Raji (cell line): ENCODE measurements around the gene MIF4GD.

ENCODE experiments used
- POLR2A ChIP-seq: IDR thresholded peaks from 2 replicates; pipeline ENCODE4 v1.6.1; 2011; ENCODE audit warnings: low read depth, low read length, control low read depth; ENCODE audit not compliant: insufficient read depth

MIF4GD gene

DNA sequence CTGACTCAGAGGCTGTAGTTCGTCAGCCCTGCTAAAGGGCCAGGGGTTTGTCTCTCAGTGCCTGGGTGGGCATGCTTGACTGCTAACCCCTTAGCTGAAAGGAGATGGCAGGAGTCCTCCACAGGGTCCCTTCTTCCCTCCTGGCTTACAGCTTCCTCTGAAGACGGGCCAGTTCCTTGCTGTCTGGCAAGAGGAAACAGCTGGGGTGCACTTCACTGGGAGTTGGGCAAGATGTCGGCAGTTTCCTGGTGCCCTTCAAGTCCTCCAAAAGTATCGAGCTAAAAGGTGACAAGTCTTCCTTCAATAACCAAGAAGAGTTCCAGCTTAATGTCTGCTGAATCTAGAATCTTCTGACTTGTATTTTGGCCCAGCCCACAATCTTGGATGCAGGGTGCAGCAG is 42.2 kb downstream of the MIF4GD start:
- no peak for TF ChIP-seq POLR2A

DNA sequence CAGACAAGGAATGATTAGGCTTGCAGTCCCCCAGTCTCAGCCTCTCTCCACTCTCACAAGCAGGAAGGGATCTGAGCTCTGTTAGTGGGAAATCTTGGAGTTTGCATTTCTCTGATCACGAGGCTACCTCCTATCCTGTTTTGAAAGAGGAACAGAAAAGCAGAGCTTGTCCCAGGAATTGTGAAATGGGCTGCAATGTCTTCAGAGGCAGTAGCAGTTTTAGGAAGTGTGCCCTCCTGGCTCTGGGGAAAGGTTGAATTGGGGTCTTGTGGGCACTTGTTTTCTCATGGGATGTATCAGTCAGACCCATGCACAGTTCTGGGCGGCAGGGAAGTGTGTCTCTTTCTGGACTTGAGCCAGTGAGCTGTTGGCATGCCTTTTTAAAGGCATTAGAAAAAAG is 42.7 kb downstream of the MIF4GD start:
- TF ChIP-seq POLR2A = no peak

DNA sequence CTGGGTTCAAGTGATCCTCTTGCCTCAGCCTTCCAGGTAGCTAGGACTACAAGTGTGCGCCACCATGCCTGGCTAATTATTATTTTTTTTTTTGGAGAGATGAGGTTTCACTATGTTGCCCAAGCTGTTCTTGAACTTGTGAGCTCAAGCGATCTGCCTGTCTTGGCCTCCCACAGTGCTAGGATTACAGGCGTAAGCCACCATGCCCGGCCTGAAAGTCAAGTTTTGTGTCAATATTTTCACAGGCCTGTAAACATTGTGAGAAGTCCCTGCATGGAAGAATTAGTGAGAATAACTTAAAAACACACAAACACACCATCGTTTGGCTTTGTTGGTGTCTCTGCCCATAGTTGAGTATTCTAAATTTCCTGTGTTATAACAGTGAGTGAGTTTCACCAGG is 43.3 kb downstream of the MIF4GD start:
- TF ChIP-seq POLR2A = no peak

DNA sequence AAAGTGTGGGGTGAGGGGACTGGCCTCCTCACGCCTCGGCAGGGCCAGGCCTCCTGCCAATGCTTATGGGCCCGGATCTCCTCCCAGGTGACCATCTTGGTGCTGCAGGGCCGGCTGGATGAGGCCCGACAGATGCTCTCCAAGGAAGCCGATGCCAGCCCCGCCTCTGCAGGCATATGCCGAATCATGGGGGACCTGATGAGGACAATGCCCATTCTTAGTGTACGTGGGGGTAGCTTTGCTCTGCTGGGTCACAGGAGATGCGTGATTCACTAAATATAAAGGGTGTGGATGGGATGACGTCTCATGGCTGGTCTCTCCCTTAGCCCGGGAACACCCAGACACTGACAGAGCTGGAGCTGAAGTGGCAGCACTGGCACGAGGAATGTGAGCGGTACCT is 46.0 kb downstream of the MIF4GD start:
- no peak for TF ChIP-seq POLR2A

DNA sequence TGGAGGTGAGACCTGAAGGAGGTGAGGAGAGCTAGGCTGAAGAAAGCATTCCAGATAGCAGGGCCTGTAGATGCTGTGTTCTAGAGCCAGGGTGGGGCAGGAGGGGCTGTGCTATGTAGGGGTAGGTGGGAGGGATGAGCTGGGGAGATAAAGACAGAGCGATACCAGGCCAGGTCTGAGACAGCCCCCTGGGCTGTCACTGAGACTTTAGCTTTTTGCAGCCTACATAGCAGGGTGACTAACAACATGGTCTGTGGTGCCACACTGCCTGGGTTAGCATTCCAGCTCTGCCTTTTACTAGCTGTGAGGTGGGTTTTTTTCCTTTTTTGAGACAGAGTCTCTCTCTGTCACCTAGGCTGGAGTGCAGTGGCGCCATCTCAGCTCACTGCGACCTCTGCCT is 51.2 kb downstream of the MIF4GD start:
- no peak for TF ChIP-seq POLR2A

DNA sequence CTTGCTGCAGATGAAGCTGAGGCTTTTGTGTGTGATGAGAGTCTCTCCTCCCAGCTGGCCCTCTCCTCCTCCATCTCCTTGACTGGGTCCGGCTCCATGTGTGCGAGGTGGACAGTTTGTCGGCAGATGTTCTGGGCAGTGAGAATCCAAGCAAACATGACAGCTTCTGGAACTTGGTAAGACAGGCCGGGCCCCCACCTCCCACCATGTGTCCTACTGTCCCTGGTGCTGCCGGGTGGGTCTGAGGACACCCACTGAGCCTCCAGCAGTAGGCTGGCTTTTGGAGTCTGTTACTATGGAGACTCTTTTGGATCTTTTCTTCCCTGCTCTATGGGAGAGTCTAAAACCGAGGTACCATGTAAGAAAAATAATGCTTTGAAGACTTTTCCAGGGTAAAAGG is 52.9 kb downstream of the MIF4GD start:
- no peak for TF ChIP-seq POLR2A
